ENCODE results near the gene SLC7A6OS. TPM values are rescaled to one million over a fixed set of nuclear protein-coding genes. Genes with fewer than 3 reads are reported as not detected.

Gene SLC7A6OS
- total and polyA plus RNA-seq, 10 of the 15 experiments (the other 5 are each of a cell fraction or from before 2014, with no cell fraction given) = 2.9 to 27.4 (median 16.9) TPM

DNA sequence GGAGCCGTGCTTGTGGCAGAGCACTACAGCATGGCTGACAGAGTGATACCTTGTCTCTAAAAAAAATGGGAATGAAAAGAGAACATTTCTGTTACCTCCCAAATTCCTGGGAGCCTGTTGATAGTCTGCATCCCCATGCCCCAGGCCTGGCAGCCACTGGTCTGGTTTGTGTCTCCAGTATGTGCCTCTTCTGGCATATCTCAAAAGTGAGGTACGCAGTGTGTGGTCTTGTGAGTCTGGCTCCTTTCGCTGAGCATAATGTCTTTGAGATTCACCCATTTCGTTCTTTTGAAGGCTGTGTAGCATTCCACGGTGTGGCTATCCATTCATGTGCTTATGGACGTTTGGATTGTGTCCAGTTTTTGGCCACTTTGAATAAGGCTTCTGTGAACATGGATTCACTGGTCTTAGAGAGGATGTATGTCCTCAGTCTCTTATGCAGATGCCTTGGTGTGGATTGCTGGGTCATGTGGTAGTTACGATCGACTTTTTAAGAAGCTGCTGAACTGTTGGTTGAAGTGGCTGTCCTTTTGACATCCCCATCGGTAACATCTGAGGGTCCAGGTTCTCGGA lies 39.2 kb upstream of the SLC7A6OS start:
- no peak for DNase-seq (ENCODE audit: low read depth, low spot score)
- H3K4me3 ChIP-seq = no peak overlapping the region
- ATAC-seq = no peak
- no peak overlapping the region for H3K27ac ChIP-seq (ENCODE audit: control insufficient read depth, insufficient read depth)
- POLR2A ChIA-PET = no interaction called here
- RAD21 ChIA-PET (ENCODE audit: unreplicated experiment) = no interaction called here
- SMC1A ChIA-PET (ENCODE audit: uncharacterized antibody, unreplicated experiment) = no interaction called here
- no peak overlapping the region for H3K4me2 ChIP-seq (ENCODE audit: control insufficient read depth, insufficient read depth)
- no peaks in the 10 kb centered on the region for H3K27me3 ChIP-seq (replicated peaks in 1 of 2; ENCODE audit: control insufficient read depth in 2 of 2, insufficient read depth in 2 of 2, low read length in 1 of 2)
- no peaks in the 10 kb centered on the region for H3K79me2 ChIP-seq (ENCODE audit: control insufficient read depth, insufficient read depth, low read length)
- no peaks in the 10 kb centered on the region for H3K9me3 ChIP-seq (replicated peaks; ENCODE audit: control insufficient read depth, insufficient read depth, low read length)
- no peaks in the 10 kb centered on the region; the same call in 1 of the 2 replicates for H4K20me1 ChIP-seq (ENCODE audit: control insufficient read depth, insufficient read depth)
- WGBS (ENCODE audit: insufficient coverage, insufficient replicate concordance, low lambda C conversion rate, missing lambda C conversion rate) = 95% methylated on average over 10 of the region's 10 CpGs
- CTCF ChIA-PET = interaction anchor here (1.4 kb wide), 1 partner anchor 15 kb away, joined by 3 read pairs; no protein-coding TSS in a partner anchor
- H3K36me3 ChIP-seq (ENCODE audit: control insufficient read depth in 2 of 2, insufficient read depth in 2 of 2, low read length in 1 of 2) = peaks cover 32 to 35% of the 10 kb centered on the region in 2 experiments
- no peak overlapping the region for H3K9ac ChIP-seq (ENCODE audit: control insufficient read depth, insufficient read depth, low read length)
- TF ChIP-seq DPF2 (IDR thresholded peaks at IDR 0.05) (no peak), ZBED1 (IDR thresholded peaks at IDR 0.05; ENCODE audit: borderline replicate concordance) (no peak), POLR2AphosphoS5 (IDR thresholded peaks at IDR 0.05; ENCODE audit: low read length) (no peak), NBN (IDR thresholded peaks at IDR 0.05) (no peak), LARP7 (IDR thresholded peaks at IDR 0.05) (no peak), TCF7 (IDR thresholded peaks at IDR 0.05; ENCODE audit: borderline replicate concordance) (no peak), STAT3 (IDR thresholded peaks at IDR 0.05; ENCODE audit: low read depth, low read length) (no peak), SIN3A (IDR thresholded peaks at IDR 0.05; ENCODE audit: low read depth, low read length) (no peak), CTCF (IDR thresholded peaks at IDR 0.05 in 2 of 3, conservative IDR thresholded peaks at IDR 0.05 in 1 of 3; ENCODE audit: control insufficient read depth in 2 of 3, extremely low read depth in 1 of 3, insufficient read depth in 1 of 3, low read depth in 3 of 3, low read length in 3 of 3) (no peak), IKZF2 (IDR thresholded peaks at IDR 0.05) (no peak), NR2C2 (IDR thresholded peaks at IDR 0.05; ENCODE audit: borderline replicate concordance, control insufficient read depth, insufficient read length, low read depth) (no peak), TAF1 (IDR thresholded peaks at IDR 0.05; ENCODE audit: borderline replicate concordance, low read depth, low read length) (no peak), FOXK2 (IDR thresholded peaks at IDR 0.05) (no peak), RELA (IDR thresholded peaks at IDR 0.05; ENCODE audit: borderline replicate concordance, partially characterized antibody) (no peak)
- TF ChIP-seq, protein P1, sequence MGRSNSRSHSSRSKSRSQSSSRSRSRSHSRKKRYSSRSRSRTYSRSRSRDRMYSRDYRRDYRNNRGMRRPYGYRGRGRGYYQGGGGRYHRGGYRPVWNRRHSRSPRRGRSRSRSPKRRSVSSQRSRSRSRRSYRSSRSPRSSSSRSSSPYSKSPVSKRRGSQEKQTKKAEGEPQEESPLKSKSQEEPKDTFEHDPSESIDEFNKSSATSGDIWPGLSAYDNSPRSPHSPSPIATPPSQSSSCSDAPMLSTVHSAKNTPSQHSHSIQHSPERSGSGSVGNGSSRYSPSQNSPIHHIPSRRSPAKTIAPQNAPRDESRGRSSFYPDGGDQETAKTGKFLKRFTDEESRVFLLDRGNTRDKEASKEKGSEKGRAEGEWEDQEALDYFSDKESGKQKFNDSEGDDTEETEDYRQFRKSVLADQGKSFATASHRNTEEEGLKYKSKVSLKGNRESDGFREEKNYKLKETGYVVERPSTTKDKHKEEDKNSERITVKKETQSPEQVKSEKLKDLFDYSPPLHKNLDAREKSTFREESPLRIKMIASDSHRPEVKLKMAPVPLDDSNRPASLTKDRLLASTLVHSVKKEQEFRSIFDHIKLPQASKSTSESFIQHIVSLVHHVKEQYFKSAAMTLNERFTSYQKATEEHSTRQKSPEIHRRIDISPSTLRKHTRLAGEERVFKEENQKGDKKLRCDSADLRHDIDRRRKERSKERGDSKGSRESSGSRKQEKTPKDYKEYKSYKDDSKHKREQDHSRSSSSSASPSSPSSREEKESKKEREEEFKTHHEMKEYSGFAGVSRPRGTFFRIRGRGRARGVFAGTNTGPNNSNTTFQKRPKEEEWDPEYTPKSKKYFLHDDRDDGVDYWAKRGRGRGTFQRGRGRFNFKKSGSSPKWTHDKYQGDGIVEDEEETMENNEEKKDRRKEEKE (IDR thresholded peaks at IDR 0.05) = no peak
- TF ChIP-seq, protein P2, sequence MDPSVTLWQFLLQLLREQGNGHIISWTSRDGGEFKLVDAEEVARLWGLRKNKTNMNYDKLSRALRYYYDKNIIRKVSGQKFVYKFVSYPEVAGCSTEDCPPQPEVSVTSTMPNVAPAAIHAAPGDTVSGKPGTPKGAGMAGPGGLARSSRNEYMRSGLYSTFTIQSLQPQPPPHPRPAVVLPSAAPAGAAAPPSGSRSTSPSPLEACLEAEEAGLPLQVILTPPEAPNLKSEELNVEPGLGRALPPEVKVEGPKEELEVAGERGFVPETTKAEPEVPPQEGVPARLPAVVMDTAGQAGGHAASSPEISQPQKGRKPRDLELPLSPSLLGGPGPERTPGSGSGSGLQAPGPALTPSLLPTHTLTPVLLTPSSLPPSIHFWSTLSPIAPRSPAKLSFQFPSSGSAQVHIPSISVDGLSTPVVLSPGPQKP (IDR thresholded peaks at IDR 0.05; ENCODE audit: low read depth, low read length) = no peak
- TF ChIP-seq, protein P3, sequence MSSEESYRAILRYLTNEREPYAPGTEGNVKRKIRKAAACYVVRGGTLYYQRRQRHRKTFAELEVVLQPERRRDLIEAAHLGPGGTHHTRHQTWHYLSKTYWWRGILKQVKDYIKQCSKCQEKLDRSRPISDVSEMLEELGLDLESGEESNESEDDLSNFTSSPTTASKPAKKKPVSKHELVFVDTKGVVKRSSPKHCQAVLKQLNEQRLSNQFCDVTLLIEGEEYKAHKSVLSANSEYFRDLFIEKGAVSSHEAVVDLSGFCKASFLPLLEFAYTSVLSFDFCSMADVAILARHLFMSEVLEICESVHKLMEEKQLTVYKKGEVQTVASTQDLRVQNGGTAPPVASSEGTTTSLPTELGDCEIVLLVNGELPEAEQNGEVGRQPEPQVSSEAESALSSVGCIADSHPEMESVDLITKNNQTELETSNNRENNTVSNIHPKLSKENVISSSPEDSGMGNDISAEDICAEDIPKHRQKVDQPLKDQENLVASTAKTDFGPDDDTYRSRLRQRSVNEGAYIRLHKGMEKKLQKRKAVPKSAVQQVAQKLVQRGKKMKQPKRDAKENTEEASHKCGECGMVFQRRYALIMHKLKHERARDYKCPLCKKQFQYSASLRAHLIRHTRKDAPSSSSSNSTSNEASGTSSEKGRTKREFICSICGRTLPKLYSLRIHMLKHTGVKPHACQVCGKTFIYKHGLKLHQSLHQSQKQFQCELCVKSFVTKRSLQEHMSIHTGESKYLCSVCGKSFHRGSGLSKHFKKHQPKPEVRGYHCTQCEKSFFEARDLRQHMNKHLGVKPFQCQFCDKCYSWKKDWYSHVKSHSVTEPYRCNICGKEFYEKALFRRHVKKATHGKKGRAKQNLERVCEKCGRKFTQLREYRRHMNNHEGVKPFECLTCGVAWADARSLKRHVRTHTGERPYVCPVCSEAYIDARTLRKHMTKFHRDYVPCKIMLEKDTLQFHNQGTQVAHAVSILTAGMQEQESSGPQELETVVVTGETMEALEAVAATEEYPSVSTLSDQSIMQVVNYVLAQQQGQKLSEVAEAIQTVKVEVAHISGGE (CRISPR knock-in tag; IDR thresholded peaks at IDR 0.05) = no peak
- no TSS peak for BruUV-seq (replicated peaks)
- no peak overlapping the region for H2AFZ ChIP-seq (ENCODE audit: control insufficient read depth, low read depth, low read length)
- in situ Hi-C loops (cut with MboI) (no loop called here), intact Hi-C loops (cut with micrococcal nuclease; ENCODE audit: unreplicated experiment) (no loop called here)
- no peak for FAIRE-seq
- H3K4me1 ChIP-seq (ENCODE audit: control insufficient read depth, insufficient read depth, low read length) = no peaks in the 10 kb centered on the region
